ENCODE data around the gene ANKRD13D. TPM values are rescaled to one million over a fixed set of nuclear protein-coding genes. Genes with fewer than 3 reads are reported as not detected.

ANKRD13D gene
- total and polyA plus RNA-seq, 8 donors = 18.5 to 96.4 (median 36.8) TPM

- DNase-seq = peak; percentile 1 to 17
- H3K36me3 ChIP-seq = peaks cover 26 to 61% (median 54%) of the 10 kb centered on the region in 4 donors
- 88 to 96% (median 93%) methylated on average over 13 to 20 of the region's 20 CpGs for WGBS, 5 donors
- peaks cover 26 to 34% (median 30%) of the 10 kb centered on the region in 4 donors for H3K4me1 ChIP-seq
- no peak for TF ChIP-seq EP300 (IDR thresholded peaks at IDR 0.05)
- TF ChIP-seq POLR2AphosphoS5 (IDR thresholded peaks at IDR 0.05) = no peak
- TF ChIP-seq POLR2A (IDR thresholded peaks at IDR 0.05) = no peak
- no peak for TF ChIP-seq CTCF (IDR thresholded peaks at IDR 0.05)
- no peak overlapping the region for H3K27ac ChIP-seq
- no peak overlapping the region for H3K4me3 ChIP-seq
- H3K9me3 ChIP-seq = no peaks in the 10 kb centered on the region
- H3K27me3 ChIP-seq = no peaks in the 10 kb centered on the region
- intact Hi-C loops (cut with DNase I; ENCODE audit: low total_unique reads) = no loop called here
These were observed 19.1 kb downstream of the ANKRD13D start for GRCh38 chr11:67308031-67308866.

- no peak overlapping the region for H3K27ac ChIP-seq
- WGBS, 5 donors = 90 to 97% (median 94%) methylated on average over 10 to 11 of the region's 11 CpGs
- no peaks in the 10 kb centered on the region for H3K9me3 ChIP-seq
- no peak overlapping the region for H3K4me3 ChIP-seq
- peaks cover 26 to 61% (median 54%) of the 10 kb centered on the region in 4 donors for H3K36me3 ChIP-seq
- TF ChIP-seq POLR2AphosphoS5 (IDR thresholded peaks at IDR 0.05) (no peak), CTCF (IDR thresholded peaks at IDR 0.05) (no peak), EP300 (IDR thresholded peaks at IDR 0.05) (no peak), POLR2A (IDR thresholded peaks at IDR 0.05) (no peak)
- no peaks in the 10 kb centered on the region for H3K27me3 ChIP-seq
- DNase-seq = no peak
- intact Hi-C loops (cut with DNase I; ENCODE audit: low total_unique reads) = no loop called here
- H3K4me1 ChIP-seq = peaks cover 22 to 36% (median 30%) of the 10 kb centered on the region in 4 donors
These were observed 20.1 kb downstream of the ANKRD13D start for GRCh38 chr11:67309166-67309565.

GRCh38 chr11:67309661-67310061 lies 20.6 kb downstream of the ANKRD13D start:
- WGBS, 5 donors = 74 to 91% (median 88%) methylated on average over 7 to 14 of the region's 14 CpGs
- TF ChIP-seq EP300 (IDR thresholded peaks at IDR 0.05) = no peak
- TF ChIP-seq POLR2AphosphoS5 (IDR thresholded peaks at IDR 0.05) = no peak
- no peak for TF ChIP-seq POLR2A (IDR thresholded peaks at IDR 0.05)
- TF ChIP-seq CTCF (IDR thresholded peaks at IDR 0.05) = no peak
- no peaks in the 10 kb centered on the region for H3K9me3 ChIP-seq
- DNase-seq = peak in 1 of 2 donors; percentile 24
- intact Hi-C loops (cut with DNase I; ENCODE audit: low total_unique reads) = loop anchor here (5.0 kb wide), 1 partner anchor 47 kb away; no protein-coding TSS in a partner anchor
- H3K36me3 ChIP-seq = peaks cover 26 to 61% (median 54%) of the 10 kb centered on the region in 4 donors
- H3K27me3 ChIP-seq = no peaks in the 10 kb centered on the region
- H3K4me3 ChIP-seq = no peak overlapping the region
- peaks cover 17 to 31% (median 27%) of the 10 kb centered on the region in 4 donors for H3K4me1 ChIP-seq
- H3K27ac ChIP-seq = no peak overlapping the region

- H3K27ac ChIP-seq = no peak overlapping the region
- H3K9me3 ChIP-seq = no peaks in the 10 kb centered on the region
- H3K36me3 ChIP-seq = peaks cover 26 to 61% (median 54%) of the 10 kb centered on the region in 4 donors
- intact Hi-C loops (cut with DNase I; ENCODE audit: low total_unique reads) = loop anchor here (5.0 kb wide), 1 partner anchor 48 kb away; no protein-coding TSS in a partner anchor
- H3K4me3 ChIP-seq = no peak overlapping the region
- 85 to 92% (median 86%) methylated on average over 9 to 19 of the region's 19 CpGs for WGBS, 5 donors
- TF ChIP-seq EP300 (IDR thresholded peaks at IDR 0.05) (no peak), POLR2AphosphoS5 (IDR thresholded peaks at IDR 0.05) (no peak), CTCF (IDR thresholded peaks at IDR 0.05) (no peak), POLR2A (IDR thresholded peaks at IDR 0.05) (no peak)
- H3K27me3 ChIP-seq = no peaks in the 10 kb centered on the region
- DNase-seq = peak in 1 of 2 donors; percentile 23
- peaks cover 15 to 25% (median 20%) of the 10 kb centered on the region in 4 donors for H3K4me1 ChIP-seq
These were observed 21.3 kb downstream of the ANKRD13D start for GRCh38 chr11:67310246-67311050.
